HG03095 (cell line): Measurements from ENCODE around the gene NUDT4.
"Not testable (repeated sequence)": the region's sequence is repeated elsewhere in the genome, so short reads cannot be mapped to it uniquely, and the experiment has no call there.

ENCODE experiments used
- ATAC-seq: cut with Tn5 transposase; IDR thresholded peaks from one replicate; pipeline ENCODE4 v1.9.1; 2021; ENCODE audit warnings: moderate library complexity; ENCODE audit not compliant: unreplicated experiment

Gene NUDT4

DNA sequence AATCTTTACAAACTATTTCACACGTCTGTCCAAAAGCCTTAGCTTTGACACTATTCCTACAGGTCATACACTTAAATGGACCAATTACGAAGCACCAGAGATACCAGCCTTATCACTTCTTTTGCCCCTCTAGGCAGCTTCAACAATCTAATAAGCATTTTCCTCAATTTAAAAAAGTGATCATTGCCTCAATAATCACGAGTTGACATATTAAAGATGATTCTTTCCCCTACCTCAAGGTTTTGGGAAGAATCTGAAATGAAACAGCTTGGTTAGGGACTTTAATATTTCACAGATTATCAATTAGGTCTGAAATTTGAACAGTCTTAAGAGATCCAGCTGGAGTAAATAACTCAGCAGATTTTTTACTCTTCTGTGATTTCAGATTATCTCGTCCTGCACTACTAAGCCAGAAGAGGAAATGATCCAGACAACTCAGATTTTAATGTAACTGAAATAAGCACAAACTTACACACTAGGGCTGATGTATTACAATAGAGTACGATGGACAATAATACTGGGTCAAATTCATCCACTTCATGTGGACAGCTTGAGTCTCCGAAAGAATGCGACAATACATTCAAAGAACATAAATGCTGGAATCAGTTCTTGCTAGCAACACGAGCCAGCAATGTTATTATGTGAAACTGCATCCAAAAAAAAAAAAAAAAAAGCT, 48.1 kb downstream of the NUDT4 start:
- no peak for ATAC-seq

DNA sequence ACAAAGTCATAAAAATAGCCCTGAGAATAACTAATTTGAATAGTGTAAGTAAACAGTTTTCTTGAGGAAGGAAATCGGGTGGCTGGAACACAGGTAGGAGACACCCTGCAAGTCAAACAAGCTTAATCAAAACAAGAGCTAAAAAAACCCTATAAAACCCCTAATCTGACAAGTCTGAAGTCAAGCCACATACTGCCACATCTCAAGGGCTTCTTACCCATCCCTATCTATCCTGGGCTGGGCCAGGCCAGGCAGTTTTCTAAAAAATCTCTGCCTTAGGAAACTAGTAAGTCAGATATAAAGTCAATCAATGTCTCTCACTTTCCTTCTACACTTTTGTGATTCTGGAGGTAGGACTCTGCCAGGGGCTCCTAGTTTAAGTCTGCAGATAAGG, 48.7 kb downstream of the NUDT4 start:
- ATAC-seq, result no peak

DNA sequence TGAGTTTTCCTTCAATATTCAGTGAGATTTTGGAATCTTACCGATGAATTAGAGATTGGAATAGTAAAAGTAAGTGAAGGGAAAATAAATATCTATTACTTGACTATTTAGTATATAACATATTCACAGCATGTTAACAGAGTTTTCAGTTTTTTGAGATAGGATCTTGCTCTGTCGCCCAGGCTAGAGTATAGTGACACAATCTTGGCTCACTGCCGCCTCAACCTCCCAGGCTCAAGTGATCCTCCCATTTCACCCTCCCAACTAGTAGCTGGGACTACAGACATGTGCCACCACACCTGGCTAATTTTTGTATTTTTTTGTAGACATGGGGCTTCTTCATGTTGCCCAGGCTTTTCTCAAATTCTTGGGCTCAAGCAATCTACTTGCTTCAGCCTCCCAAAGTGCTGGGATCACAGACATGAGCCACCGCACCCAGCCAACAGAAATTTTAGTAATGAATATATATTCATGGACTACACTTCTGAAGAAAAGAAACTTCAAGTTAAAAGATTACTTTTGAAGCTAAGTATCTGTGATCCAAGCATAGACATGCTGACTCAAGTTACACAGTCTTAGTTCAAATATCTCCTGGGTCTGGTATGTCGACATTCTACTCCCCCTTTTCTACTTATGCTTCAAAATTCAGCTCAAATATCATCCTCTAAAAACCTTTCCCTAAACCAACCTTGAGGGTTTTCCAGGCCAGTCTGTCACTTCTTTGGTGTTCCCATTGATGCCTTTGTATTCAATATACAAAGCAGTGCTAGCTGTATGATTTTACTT, 50.2 kb downstream of the NUDT4 start:
- no peak for ATAC-seq

DNA sequence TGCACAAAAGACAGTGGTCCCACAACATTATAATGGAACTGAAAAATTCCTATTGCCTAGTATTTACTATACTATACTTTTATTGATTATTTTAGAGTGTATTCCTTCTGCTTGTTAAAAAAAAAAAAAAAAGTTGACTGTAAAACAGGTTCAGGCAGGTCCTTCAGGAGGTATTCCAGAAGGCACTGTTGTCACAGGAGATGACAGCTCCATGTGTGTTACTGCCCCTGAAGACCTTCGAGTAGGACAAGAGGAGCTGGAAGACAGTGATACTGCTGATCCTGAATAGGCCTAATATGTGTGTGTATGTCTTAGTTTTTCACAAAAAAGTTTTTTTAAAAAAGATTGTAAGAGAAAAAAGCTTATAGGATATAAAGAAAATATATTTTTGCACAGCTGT, 51.7 kb downstream of the NUDT4 start:
- no peak for ATAC-seq

DNA sequence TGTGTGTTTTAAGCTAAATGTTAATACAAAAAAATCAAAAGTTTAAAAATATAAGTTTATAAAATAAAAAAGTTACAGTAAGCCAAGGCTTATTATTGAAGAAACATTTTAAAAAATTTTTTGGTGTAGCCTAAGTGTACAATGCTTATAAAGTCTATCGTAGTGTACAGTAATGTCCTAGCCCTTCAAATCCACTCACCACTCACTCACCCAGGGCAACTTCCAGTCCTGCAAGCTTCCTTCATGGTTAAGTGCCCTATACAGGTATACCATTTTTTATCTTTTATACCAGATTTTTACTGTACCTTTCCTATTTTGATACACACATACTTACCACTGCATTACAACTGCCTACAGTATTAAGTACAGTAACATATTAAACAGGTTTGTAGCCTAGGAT, 52.1 kb downstream of the NUDT4 start:
- no peak for ATAC-seq

DNA sequence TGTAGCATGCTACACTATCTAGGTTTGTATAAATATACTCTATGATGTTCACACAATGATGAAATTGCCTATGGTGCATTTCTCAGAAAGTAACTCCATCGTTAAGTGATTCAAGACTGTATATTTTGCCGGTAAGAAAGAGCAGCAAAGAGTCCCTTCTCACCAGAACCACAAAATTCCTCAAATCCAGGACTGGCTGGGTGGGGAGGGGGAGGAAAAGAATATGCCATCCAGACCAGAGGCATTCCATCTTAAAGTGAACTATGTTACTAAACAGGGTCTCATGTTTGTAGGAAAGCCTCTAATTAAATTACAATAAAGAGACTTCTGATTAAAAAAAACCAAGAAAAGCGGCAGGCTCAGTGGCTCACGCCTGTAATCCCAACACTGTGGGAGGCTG, 52.6 kb downstream of the NUDT4 start:
- no peak for ATAC-seq

DNA sequence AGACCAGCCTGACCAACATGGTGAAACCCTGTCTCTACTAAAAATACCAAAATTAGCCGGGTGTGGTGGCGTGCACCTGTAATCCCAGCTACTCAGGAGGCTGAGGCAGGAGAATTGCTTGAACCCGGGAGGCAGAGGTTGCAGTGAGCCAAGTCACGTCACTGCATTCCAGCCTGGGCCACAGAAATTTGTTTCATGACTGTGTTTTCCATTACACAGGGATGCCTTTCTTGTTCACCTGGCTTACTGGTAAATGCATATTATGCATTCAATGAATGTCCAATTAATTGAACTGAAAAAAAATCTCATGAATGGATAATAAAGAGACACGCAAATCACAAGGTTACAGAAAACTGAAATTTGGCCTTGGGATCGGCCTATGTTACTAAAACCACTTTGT, 54.3 kb downstream of the NUDT4 start:
- ATAC-seq, result not testable (repeated sequence)

DNA sequence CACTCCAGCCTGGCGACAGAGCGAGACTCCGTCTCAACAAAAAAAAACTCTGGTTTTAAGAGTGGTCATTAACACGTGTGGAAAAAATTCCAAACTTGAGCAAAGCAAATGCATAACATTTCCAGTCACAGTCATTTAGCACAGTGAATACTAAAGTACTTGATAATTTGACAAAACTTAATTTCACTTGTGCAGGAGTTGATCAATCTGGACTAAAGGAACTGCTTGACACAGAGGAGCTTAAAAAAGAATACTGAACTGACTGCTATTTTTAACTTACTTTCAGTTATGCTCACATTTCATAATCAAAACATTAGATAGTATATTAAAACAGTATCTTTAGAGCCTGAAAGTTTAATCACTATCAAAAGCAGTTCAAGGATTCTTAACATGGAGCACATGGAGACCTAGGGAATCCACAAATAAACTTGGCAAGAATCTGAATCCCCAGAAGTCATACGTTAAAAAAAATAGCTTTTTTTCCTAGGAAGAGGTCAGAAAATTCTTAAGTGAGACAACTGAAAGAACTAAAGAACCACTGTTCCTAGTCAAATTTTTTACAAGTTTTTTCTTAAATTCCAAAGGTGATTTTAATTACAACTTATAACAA, 56.6 kb downstream of the NUDT4 start:
- ATAC-seq, result no peak

DNA sequence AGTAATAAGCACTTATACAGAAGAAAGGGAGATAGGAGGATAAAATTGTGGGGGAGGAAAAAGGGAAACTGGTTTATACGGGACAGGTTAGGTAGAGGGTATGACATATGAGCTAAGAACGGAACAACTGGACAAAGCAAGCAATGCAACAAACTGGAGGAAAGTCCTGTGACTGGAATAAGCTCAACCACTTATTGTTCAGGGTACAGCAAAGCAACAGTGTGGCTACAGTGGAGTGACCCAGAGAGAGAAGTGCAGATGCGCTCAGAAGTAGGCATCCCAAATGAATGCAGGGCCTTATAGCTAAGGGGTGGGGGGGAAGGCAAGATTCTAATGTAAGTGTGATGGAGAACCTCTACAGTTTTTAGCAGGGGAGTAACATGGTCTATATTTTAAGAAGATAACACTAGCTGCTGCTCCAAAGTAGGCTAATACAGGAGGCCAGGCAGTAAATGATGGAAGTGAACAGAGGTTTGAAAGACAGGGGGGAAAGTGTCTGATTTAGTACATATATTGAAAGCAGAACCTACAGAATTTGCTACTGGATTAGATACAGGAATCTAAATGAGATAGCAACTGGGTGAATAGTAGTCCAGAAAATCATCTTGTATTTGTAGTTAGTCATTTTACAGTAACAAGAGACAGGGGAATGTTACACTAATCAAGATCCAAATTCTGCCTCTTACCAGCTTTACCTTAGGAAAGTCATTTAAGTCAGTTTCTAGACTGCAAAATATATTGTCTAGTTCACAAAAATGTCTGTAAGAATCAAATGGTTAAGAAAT, 60.7 kb downstream of the NUDT4 start:
- no peak for ATAC-seq

DNA sequence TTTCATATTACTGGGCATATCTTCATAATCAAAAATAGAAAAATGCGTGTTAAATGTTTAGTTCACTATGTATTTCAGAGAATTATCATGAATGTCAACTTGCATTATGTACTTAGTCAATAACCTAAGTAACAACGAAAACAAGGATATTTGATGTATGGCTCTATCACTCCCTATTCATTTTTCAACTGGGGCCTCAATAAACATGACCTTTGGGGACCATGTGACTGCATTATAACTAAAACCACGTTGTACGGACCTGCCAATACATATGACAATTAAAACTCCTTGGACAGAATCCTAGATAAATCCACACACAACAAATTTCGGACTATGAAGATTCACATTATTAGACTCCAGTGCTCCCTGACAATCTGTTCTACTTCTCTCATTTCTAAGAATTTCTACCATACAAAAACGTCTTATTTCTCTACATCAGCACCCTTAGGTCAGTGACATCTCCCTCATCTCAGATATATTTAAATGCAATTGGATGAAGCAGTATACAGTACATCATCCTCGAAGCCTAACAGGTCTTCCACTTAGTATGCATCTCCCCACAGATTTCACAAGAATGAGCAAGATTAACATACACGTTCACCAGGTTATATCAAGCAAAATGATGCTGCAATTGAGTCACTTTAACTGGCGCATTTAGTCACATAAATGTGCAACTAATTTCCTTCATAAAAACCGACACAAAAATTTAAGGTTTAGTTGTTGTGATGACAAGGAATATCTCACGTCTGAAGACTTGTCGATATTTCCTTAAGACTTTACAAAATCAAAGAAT, 62.5 kb downstream of the NUDT4 start:
- ATAC-seq, result no peak

DNA sequence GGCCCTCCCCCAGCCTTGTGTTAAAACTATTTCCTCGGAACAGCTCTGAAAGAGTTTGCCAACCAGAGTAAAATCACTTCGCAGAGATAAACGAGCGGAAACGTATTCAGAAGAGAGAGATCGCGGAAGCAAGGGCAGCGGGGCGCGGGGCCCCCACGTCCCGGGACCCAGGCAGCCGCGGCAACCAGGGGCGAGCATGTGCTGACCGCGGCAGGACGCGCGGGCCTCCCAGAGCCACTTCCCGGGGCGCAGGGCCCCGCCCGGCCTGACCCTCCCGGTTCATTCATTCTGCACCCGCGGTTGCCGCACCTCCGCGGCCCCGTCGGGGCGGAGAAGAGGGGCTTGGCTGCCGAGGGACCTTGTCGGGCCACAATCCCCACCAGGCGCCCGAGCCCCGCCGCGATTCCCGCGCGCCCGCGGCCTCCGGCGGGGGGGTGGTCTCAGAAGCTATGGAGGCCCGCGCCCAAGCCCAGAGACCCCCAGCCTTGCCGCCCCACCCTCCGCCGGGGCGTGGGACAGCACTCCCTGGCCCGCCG, 63.4 kb downstream of the NUDT4 start:
- ATAC-seq, result no peak

DNA sequence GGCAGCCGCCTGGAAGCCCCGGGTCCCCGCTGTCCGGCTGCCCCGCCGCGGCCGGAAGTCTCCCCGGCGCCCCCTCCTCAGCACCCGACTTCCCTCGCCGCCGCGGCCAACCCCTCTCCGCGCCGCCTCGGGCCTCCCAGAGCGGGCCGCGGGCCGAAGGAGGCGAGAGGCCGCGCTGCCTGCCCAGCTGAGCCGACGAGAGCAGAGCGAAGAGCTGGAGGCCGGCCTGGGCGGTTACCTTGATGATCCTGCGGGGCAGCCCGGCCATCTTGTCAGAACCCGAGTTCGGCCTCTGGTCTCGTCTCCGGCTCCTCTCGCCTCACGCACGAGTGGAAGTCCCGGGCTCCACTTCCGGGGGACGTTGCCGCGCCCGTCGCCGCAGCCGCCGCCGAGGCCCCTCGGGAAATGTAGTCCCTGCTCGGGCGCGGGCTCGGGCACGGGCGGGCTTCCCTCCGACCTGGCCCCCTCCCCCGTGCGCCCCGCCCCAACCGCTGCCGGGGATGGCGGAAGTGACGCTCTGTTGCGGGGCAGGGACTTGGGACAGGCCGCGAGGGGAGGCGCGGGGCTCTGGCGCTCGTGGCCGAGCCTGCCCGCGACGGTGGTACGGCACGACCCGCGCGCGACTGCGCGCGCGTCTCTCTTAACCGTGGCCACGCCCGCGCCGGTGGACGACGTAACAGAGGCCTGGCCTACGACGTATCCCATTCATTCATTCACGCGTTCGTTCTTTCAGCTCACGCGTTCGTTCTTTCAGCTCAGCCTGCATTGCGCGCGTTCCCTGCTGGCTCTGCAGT, 64.1 kb downstream of the NUDT4 start, which contains the start of gene UBE2N:
UBE2N (minus strand) TSS at position 331 of the 794 bp plus-strand sequence; CDS start at position 268, 63 bp downstream.
- ATAC-seq, result peak; percentile 72

DNA sequence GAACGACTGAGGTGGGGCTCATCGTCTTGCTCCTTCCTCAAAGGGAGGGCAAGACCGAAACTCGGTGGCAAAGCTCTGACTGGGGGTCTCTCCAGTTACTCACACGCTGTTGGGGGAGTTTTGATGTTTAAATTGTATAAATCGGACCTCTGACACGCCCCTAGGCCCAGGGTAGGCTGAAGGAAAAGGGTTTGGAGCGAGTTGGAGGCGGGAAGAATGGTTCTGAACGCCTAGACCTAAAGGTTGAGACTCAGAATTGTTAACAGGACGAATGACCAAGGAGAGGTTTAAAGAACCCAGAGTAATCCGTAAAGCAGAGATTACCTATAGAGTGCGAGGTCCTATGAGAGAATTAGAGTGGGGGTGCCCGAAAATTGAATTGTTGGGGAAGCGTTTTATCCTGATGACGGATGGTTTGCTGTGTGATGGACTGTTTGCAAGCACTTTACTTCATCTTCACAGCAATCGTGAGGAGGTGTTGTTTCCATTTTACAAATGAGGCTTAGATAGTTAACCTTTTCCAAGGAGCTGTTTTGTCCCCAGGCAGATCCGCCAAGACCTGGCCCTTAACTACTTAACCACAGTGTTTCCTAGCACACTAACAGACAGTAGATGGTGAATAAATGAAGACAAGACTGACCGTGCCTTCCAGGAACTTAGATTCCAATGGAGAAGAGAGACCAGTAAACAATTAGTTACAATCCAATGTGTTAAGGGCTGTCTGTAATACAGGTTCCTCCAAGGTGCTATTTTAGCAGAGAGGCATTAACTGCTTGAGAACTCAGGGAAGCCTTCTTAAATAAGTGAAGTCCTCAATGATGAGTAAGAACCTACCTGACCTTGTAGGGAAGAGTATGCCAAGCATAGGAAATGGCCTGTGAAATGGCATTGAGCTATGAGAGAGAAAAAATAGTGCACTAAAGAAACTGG, 65.0 kb downstream of the NUDT4 start:
- ATAC-seq, result no peak

DNA sequence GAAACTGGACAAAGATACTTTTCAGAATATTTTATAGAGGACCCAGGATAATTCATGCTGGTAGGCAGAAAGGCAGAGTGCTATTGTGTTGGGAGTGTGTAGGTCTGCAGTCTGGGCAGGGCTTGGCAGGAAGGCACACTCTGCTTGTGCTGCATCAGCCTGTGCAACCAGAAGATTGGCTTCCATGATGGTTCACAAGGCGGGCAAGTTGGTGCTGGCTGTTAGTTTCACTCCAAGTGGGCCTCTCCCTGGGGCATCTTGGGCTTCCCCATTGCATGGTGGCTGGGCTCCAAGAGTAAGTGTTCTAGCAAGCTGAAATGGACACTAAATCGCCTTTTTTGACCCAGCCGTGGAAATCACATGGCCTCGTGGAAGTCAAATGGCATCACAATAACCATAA, 65.9 kb downstream of the NUDT4 start:
- ATAC-seq, result no peak

DNA sequence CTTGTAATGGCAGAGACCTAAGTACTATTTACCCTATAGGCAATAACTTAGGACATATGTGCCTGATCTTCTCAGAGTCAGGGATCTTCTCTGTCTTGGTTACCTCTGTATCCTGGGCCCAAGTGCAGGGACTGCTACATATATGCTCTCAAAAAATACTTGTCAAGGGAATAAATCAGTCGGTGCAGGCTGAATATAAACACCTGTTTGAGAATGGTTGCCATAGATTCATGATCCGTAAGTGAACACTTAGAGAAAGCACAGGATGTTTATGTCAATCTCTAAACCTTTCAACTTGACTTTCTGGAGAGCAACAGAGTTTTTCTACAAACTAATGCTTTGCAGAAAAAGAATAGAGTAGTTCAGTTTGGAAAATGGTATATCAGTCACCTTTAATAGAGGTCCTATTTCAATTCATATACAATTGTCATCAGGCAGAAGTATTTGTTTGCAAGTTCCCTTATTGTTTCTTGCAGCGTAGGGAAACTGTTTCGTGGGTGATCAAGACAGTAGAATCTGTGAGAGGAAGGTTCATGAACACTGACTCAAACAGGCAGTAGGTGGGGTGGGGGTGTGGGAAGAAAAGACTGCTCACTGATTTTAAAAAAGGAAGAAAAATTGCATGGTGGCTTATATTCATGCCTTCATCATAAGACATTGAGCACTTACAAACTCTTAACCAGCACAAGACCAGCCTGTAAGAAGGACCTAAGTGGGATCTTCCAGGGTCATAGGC, 70.0 kb downstream of the NUDT4 start:
- no peak for ATAC-seq

DNA sequence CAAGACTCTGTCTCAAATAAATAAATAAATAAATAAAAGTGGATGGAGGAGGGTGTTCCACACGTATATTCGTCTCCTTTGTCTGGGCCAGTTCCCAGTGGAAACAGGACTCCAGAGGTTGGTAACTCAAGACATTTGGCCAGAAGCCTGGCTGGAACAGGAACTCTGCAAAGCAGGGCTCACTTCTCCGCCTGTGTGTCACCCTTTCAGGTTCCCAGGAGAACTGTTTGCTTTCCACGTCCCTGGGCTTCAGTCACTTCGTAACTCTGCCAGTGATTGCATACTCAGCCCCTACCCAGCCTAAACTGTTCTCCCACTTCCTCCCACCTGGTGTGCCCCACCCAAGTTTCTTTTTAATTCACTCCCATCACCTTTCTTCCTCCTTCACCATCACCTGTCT, 71.1 kb downstream of the NUDT4 start:
- no peak for ATAC-seq

DNA sequence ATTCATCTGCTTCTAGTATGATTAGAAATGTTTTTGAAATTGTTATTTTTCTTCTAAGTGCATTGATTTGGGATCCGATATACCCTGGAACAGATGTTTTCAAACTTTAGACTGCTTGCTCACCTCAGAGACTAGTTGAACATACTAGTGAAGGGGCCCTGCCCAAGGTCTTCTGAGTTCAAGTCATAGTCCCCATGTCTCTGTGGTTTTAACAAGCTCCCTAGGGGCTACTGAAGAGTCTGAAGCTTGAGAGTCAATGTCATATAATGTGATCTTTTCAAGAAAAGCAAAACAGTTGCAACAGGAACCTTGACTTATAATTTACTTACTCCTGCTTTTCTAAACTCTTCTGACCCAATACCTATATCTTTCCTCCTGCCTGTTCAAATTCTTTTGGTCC, 71.6 kb downstream of the NUDT4 start:
- peak; percentile 94 for ATAC-seq
